ENCODE data around the gene ANKRD24.
A peak's percentile ranks its signal among the peaks of the same experiment; 100 is the strongest.
"Not testable (repeated sequence)": the region's sequence is repeated elsewhere in the genome, so short reads cannot be mapped to it uniquely, and the experiment has no call there.

ANKRD24 gene

DNA sequence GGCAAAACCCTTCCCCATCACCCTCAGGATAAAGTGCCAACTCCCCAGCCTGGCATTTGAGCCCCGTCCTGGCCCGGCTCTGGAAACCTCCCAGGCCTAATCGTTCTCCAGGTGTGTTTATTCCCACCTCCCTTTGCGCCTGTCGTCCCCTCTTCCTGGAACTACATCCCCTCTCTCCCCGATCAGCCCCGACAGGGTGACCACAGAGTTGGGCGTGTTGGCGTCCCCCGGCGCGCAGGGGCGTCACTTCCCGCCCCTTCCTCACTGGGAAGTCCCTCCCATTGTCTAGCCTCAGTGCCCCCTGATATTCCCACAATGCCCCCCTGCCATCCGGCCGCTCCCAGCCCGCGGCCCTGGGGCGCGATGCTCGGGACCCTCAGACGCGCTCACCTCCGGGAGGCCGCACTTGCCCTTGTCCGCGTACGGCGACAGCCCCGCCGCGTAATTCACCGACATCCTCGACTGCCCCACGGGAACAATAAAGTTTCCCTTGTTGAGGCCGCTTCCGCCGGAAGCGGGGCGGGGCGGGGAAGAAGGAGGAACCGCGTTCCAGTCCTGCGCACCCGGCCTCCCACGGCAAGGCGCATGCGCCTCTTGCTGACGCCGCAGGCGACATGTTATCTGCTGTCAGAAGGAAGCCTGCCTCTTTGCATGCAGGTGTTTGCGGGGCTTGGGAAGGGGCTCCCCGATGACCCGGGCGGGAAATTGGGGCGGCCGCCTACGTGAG, at the start of gene ANKRD24, which contains the start of gene SIRT6:
Gene ANKRD24, plus strand, starts transcription at position 606 of the 727 bp plus-strand sequence. CDS start 3,737 bp downstream, outside the sequence.
Gene SIRT6, minus strand, starts transcription at position 480 of the 727 bp plus-strand sequence. Its CDS starts 24 bp downstream, at position 456.
- DNase-seq = peak; percentile 94

DNA sequence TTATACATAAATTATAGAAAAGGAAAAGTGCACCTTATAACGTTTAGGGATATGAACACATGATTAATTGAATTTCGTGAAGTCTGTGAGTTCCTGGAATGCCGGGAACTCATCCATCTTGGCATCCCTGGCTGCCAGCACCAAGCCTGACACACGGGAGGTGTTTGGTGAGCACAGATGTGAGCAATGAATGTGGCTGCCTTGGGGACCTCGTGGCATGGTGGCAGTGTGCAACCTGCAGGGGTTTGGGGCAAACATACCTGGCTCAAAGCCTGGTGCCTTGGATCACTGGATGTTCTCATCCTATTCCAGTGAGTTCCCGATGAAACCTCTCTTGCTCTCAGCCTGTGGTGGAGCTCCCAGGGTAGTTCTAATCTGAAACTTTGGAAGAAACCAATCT, 48.1 kb upstream of the ANKRD24 start:
- peak; percentile 8 for DNase-seq

DNA sequence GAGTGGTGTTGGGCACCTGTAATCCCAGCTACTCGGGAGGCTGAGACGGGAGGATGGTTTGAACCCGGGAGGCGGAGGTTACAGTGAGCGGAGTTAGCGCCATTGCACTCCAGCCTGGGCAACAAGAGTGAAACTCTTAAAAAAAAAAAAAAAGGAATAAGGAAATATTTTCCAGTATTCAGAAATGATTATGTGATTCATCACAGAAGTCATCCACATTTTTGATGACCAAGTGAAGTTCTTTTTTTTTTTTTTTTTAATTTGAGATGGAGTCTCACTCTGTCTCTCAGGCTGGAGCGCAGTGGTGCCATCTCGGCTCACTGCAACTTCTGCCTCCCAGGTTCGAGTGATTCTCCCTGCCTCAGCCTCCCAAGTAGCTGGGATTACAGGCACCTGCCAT, 47.1 kb upstream of the ANKRD24 start:
- not testable (repeated sequence) for DNase-seq

DNA sequence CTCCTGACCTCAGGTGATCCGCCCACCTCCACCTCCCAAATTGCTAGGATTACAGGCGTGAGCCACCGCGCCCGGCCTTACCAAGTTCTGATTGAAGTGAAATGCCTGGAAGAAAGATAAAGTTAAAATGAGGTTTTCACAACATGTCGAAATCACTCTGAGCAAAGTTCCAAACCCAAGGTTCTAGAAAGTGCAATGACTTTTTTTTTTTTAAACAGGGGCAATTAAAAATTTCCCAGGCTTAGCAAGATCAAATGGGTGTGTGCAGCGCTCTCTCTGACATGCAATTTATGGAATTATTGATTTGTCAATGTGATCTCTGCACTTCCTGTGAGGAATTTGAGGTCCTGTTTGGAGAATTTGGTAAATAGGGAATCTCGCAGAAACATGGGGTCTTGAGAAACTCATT, 45.8 kb upstream of the ANKRD24 start:
- no peak for DNase-seq

DNA sequence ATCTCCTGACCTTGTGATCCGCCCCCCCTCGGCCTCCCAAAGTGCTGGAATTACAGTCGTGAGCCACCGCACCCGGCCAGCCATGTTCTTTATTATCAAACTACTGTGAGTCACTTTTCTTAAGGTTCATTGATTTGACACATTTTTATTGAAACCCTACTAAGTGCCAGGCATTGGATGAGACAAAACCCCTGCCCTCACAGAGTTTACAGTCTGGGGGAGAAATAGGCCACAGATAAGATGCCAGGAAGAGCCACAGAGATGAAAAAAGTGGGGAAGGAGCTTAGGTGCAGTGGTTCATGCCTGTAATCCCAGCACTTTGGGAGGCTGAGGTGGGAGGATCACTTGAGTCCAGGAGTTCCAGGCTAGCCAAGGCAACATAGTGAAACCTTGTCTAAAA, 44.0 kb upstream of the ANKRD24 start:
- DNase-seq = no peak

DNA sequence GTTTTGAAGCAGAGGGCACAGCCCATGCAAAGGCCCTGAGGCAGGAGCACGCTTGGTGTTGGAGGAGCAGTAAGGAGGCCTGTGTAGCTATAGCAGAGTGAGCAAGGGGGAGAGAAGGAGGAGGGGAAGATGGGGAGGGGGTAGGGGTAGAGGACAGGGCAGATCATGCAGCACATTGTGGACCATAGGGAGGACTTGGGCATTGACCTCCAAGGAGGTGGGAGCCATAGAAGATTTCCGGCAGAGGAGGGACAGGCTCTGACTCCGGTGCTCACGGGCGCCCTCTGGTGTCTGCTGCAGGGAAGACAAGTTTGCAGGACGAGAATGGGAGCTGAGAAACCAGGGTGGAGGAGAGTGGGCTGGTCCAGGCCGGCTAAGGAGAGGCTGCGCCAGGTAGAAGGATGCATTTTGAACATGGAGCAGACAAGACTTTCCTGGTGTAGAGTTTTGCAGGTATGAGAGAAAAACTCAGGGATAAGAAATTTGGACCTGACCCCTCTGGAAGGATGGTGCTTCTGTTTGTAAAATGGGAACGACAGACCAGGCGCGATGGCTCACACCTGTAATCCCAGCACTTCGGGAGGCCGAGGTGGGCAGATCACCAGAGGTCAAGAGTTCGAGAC, 42.8 kb upstream of the ANKRD24 start:
- peak; percentile 44 for DNase-seq

DNA sequence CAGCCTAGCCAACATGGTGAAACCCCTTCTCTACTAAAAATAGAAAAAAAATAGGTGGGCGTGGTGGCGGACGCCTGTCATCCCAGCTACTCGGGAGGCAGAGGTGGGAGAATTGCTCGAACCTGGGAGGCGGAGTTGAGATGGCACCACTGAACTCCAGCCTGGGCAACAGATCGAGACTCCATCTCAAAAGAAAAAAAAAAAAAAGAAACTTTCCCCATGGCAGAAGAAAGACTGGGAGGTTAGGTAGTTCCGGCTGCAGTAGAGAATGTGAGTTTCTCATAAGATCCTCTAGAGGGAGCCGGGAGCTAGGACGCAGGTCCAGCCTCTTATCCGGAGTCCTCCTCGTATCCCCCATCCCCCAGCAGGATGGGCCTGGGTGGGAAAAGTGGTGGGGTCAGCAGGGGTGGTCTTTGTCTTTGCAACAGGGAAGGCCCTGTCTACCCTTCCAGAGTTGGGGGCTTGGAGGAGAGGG, 42.2 kb upstream of the ANKRD24 start:
- peak; percentile 58 for DNase-seq

DNA sequence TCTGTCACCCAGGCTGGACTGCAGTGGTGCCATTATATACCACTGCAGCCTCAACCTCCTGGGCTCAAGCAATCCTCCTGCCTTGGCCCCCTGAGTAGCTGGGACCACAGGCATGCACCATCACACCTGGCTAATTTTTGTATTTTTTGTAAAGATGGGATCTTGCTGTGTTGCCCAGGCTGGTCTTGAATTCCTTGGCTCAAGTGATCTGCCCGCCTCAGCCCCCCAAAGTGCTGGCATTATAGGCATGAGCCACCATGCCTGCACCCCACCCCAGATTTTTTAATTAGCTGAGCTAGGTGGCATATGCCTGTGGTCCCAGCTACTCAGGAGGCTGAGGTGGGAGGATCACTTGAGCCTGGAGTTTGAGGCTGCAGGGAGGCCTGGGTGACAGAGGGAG, 39.6 kb upstream of the ANKRD24 start:
- not testable (repeated sequence) for DNase-seq

DNA sequence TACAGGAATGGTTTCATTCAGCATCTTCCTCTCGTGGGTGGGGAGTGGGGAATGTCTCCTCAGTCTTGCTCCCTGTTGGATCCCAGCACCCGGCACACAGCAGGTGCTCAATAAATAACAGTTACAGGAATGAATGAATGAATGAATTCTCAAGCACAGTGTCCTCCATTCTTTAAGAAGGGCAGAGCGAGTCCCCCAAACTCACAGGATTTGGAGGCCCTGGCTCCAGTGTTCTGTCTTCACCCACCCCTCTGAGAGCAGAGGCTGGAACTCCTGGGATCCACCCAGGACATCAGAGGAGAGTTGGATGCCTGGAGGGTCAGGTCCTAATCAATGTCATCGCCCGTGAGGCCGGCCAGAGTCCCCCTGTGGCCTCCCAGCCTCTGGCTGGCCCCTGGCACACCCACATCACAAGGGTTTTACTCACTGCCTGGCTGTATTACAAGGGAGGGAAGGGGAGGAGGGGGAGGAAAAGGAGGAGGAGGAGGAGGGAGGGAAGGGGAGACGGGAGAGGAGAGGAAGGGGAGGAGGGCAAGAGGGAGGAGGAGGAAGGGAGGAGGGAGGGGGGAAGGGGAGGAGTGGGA, 37.7 kb upstream of the ANKRD24 start:
- peak; percentile 30 for DNase-seq

DNA sequence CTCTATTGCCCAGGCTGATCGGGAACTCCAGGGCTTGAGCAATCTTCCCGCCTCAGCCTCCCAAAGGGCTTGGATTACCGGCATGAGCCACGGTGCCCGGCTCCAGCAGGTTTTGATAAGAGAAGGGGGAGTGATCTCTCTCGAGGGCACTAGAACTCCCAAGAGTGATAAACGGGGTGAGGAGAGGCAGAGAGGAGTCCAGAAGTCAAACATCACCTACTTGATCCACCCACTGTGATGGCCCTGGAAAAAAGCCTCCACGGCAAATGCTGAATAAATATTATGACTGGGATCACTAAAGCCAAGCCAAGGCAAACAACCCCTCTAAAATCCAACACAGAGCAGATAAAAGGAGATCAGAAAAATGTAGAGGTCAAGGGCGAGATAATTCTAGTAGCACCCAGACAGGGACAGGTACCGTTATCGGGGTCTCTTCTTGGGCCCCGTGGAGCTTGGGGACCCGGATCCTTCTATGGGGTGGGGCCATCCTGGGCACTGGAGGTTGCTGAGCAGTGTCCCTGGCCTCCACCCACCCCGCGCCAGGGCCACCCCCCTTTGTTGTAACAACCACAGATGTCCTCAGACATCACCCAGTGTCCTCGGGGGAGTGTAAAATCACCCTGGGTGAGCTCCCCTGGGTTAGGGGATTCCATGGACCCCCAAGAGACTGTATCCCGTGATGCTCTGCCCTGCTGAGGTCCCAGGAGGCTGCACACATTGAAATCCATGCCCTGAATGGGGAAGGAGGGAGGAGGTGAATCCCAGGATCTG, 32.8 kb upstream of the ANKRD24 start:
- DNase-seq = no peak

DNA sequence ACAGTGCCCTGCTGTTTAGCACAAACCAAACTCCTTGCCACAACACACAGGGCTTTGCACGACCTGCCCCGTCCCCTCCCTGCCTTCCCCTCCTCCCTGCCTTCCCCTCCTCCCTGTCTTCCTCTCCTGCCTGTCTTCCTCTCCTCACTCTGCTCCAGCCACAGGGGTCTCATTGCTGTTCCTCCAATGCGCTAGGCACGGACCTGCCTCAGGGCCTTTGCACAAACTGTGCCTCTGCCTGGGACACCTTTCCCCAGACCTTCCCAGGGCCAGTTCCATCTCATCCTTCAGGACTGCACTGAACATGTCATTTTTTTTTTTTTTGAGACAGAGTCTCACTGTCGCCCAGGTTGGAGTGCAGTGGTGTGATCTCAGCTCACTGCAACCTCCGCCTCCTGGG, 30.9 kb upstream of the ANKRD24 start:
- DNase-seq = no peak

DNA sequence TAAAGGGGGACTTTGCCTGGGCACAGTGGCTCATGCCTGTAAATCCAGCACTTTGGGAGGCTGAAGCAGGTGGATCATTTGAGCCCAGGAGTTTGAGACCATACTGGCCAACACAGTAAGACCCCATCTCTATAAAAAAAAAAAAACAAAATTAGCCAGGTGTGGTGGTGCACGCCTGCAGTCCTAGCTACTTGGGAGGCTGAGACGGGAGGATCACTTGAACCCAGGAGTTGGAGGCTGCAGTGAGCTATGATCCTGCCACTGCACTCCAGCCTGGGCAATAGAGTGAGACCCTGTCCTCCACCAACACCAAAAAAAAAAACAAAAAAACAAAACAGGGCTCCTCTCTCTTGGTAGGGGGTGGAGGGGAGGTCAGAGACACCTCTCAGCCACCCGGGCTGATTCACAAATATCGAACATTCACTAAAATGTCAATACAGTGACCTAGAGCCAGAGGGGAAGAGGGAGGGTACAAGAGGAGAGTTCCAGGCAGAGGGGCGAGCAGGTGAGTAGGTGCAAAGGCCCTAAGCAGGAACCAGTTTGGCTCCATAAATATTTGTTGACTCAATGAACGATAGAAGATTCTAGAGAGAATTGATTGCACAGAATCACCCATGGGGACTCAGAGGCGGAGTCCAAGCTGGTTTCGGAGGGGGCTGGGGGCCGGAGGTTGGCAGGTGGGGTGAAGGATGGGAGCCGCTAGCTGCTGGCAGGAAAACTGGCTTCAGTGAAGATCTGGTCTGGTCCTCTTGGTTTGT, 30.1 kb upstream of the ANKRD24 start:
- DNase-seq = no peak

DNA sequence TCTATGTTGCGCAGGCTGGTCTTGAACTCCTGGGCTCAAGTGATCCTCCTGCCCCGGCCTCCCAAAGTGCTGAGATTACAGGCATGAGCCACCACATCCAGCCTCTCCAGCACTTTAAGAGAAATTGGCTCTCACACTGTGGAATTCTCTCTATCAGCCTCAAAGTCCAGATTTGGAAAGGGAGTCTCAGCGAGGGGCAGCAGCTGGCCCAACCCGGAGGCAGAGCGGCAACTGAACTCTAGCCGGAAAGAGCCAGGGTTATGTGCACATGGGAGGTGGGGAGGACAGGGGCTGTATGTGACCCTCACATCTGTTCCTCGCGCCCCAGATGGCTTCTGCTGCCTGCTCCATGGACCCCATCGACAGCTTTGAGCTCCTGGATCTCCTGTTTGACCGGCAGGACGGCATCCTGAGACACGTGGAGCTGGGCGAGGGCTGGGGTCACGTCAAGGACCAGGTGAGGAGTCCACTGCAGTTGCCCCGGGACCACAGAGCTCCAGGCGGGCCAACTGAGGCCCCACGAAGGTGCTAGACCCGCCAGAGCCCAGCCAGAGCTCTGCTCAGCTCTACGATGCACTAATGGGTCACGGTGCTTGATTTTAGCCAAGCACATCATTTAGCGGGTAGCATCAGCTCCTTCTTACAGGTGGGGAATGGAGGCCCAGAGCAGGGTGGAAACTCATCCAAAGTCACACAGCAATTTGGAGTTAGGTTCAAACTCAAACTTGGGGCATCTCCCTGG, 27.7 kb upstream of the ANKRD24 start:
- DNase-seq = no peak

DNA sequence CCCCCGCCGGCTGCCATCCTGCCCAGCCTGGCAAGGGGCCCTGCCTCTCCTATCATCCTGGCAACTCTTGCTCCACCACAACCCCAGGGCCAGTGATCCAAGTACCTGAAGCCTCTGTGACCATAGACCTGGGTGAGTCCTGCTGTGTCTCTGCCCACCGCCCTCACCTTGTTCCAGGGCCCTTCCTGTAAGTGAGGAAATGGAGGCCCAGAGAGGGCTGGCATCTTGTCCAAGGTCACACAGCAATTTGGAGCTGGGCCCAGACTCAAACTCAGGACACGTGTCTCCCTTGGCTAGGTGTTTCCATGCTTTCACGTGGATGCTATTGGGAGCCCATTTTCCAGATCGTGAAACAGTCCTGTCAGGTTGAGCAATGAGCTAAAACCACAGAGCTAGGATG, 25.3 kb upstream of the ANKRD24 start:
- DNase-seq = no peak

DNA sequence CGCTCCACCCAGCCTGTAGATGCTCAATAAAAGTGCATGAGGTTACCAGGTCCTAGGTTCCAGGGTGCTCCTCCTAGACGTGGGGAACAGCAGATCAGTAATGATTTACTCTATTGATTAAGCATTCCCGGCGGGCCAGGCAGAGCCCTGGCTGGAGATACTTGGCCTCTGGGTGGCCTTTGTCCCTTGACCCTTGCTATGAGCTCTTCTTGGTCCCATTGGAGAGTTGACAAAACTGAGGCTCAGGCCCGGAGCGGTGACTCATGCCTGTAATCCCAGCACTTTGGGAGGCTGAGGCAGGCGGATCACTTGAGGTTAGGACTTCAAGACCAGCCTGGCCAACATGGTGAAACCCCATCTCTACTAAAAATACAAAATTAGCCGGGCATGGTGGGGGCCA, 24.5 kb upstream of the ANKRD24 start:
- DNase-seq = not testable (repeated sequence)

DNA sequence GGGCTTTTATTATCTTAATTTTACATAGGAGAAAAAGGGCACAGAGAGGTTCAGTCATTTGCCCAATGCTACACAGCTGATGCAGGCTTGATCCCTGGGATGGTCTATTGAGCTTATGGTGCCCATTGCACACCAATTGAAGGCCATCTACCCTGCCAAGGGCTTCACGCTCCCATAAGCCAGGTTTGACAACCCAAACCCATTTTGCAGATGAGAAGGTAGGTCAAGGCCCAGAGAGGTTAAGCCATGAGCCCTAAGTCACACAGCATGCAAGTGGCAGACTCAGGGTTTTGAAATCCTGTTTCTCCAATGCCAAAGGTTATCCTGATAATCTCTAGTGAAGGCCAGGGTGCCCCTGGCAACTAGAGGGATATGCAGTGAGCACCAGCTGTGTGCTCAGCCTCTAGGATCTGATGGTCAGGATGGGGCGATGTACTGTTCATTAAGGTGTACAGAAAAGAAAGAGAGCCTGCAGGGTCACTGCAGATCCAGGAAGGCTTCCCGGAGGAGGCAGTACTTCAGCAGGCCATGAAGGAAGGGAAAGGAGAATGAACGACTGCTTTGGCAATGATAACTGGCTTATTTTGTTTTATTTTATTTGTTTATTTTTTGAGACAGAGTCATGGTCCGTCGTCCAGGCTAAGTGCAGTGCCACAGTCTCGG, 20.9 kb upstream of the ANKRD24 start:
- no peak for DNase-seq

DNA sequence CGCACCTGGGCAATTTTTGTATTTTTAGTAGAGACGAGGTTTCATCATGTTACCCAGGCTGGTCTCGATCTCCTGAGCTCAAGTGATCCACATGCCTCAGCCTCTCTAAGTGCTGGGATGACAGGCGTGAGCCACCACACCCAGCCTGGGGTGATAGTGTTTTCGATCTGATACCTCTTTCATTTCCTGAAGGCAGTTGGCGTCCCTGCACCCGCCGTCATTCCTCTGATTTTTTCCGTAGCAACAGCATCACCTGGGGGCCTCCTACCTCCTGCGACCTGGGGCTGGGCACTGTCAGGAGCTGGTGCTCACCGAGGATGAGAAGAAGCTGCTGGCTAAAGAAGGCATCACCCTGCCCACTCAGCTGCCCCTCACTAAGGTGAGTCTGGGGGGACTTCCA, 18.2 kb upstream of the ANKRD24 start:
- DNase-seq = no peak

DNA sequence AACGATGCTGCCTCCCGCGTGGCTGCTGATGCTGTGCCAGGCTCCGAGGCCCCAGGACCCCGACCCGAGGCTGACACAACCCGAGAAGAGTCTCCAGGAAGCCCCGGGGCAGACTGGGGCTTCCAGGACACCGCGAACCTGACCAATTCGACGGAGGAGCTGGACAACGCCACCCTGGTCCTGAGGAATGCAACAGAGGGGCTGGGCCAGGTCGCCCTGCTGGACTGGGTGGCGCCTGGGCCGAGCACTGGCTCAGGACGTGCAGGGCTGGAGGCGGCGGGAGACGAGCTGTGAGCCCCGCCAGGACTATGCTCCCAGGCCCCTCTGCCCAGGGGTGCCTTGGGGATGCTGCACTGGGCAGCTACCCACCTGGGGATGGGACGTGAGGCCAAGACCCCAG, 10.8 kb upstream of the ANKRD24 start:
- DNase-seq = no peak

DNA sequence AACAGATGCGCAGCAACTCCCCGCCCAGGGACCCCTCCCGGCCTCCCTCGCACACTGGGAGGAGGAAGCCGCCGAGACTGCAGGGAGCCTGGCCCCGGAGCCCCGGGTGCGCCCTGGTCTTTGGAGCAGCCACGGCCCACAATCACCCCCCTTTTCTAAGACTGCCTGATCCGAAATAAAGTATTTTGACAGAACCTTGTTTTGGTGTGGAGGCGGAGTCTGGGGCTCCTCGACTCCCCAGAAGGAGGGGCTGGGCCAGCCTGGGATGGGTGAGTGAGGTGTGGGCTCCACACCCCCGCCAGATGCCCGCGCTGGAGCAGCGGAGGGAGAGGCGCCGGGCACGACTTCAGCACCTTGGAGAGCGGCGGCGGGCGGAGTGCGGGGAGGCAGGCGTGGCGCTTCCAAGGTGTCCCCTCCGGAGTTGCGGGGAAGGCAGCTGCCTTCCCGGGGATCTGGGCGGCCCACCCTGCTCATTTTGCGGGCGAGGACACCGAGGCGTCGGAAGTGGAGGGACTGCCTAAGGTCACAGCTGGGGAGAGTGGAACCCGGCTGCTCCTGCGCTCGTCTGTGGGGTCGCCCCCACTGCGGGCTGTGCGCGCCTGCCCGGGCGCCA, 9.5 kb upstream of the ANKRD24 start:
- peak; percentile 28 for DNase-seq

DNA sequence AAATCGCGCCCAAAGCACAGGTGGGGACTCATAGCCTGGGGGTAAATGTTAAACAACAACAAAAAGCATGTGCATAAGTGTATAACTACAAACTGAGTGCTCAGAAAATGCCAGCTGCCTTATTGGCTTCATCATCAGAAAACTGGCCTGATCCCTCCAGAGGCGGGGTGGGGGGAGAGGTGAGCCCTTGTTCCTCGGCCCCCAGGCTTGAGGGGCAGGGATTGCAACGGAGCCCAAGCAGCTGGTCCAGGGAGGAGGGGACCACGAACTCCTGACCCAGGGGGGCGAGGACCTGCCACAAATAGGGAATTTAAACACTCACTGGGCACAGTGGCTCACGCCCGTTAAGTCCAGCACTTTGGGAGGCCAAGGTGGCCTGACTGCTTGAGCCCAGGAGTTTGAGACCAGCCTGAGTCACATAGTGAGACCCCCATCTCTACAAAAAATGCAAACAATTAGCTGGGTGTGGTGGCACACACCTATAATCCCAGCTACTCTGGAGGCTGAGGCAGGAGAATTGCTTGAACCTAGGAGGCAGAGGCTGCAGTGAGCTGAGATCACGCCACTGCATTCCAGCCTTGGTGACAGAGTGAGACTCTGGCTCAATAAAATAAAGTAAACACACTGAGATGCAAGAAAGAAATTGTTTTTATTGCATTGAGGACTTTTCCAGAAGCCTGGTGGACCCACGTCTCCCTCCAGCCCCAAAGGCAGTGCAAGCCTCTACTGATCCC, 8.8 kb upstream of the ANKRD24 start:
- DNase-seq = no peak

All from fibroblast of upper back skin (primary cell).